ENCODE results near the gene EYS. TPM values are rescaled to one million over a fixed set of nuclear protein-coding genes. Genes with fewer than 3 reads are reported as not detected.

The EYS gene
- polyA plus RNA-seq, 1 of the 3 experiments (the other 2 are of a cell fraction): 0.05 TPM

GRCh38 chr6:63673692-63674091, 2033.3 kb downstream of the EYS start:
- Histone ChIP-seq H3K27ac (ENCODE audit: low read depth in 2 of 2, low read length in 1 of 2) (no peak overlapping the region), H3K4me2 (no peak overlapping the region), H2AFZ (ENCODE audit: low read depth) (no peak overlapping the region), H3K9me3 (no peaks in the 10 kb centered on the region), H3K4me3 (ENCODE audit: low read depth in 2 of 2, low read length in 1 of 2) (no peak overlapping the region), H3K27me3 (ENCODE audit: insufficient read depth) (no peaks in the 10 kb centered on the region), H4K20me1 (ENCODE audit: insufficient read depth) (peaks cover 45% of the 10 kb centered on the region), H3K9me2 (no peaks in the 10 kb centered on the region), H3K4me1 (ENCODE audit: control insufficient read depth in 1 of 2, insufficient read depth in 2 of 2, low read depth in 1 of 2, low read length in 1 of 2) (peaks cover 0 to 5% of the 10 kb centered on the region in 2 experiments; a peak in 1 of 4 replicates), H3K36me3 (replicated peaks in 1 of 2; ENCODE audit: control insufficient read depth in 1 of 2, insufficient read depth in 2 of 2, low read length in 1 of 2) (peaks cover 10 to 26% of the 10 kb centered on the region in 2 experiments), H3K9ac (no peak overlapping the region), H3K79me2 (ENCODE audit: insufficient read depth) (peaks cover 65% of the 10 kb centered on the region), H3F3A (replicated peaks; ENCODE audit: insufficient read depth) (peaks cover 3% of the 10 kb centered on the region)
- CTCF ChIA-PET: interaction anchor here (1.0 to 2.0 kb wide), 2 partner anchors 10 to 129 kb away, joined by 3 to 9 read pairs; no protein-coding TSS in a partner anchor
- no peak for DNase-seq
- 96% methylated on average over 2 of the region's 2 CpGs for WGBS (ENCODE audit: low lambda C conversion rate)
- POLR2A ChIA-PET: no interaction called here
- TF ChIP-seq RFX5 (IDR thresholded peaks at IDR 0.05; ENCODE audit: low read length) (no peak), TEAD4 (IDR thresholded peaks at IDR 0.05; ENCODE audit: borderline replicate concordance, insufficient read depth) (no peak)

DNA sequence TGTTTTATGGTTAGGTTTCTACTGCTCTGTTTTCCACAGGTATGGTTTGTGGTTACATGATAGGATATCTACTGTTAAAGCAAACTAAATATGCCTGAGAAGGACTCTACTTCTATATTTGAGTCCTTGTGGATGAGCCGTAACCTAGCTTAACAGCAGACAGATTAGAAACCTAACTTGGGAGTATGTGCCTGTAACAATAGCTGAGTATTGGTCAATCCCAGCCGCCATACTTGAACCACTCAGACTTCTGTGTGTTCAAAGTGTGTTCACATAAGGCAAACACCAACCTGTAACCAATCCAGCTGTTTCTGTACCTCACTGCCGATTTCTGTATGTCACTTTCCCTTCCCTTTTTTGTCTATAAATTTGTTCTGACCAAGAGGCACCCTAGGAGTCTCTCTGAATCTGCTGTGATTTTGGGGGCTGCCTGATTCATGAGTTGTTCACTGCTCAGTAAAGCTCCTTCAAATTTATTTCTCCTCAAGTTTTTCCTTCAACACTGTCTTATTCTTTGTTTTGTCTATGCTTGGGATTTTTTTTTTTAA, 2034.4 kb downstream of the EYS start:
- no peaks in the 10 kb centered on the region for H3K9me3 ChIP-seq
- DNase-seq: no peak
- CTCF ChIA-PET: interaction anchor here (0.7 to 2.0 kb wide), 3 partner anchors 11 to 130 kb away, joined by 3 to 9 read pairs (median 3); no protein-coding TSS in a partner anchor
- H3K4me3 ChIP-seq (ENCODE audit: low read depth in 2 of 2, low read length in 1 of 2): no peak overlapping the region
- H3K4me1 ChIP-seq (ENCODE audit: control insufficient read depth in 1 of 2, insufficient read depth in 2 of 2, low read depth in 1 of 2, low read length in 1 of 2): peaks cover 0 to 5% of the 10 kb centered on the region in 2 experiments; a peak in 1 of 4 replicates
- peaks cover 67% of the 10 kb centered on the region for H3K79me2 ChIP-seq (ENCODE audit: insufficient read depth)
- H3K9ac ChIP-seq: no peak overlapping the region
- H4K20me1 ChIP-seq (ENCODE audit: insufficient read depth): peaks cover 46% of the 10 kb centered on the region
- TF ChIP-seq REST (IDR thresholded peaks at IDR 0.05; ENCODE audit: low read depth, low read length): no peak
- TF ChIP-seq, protein P1, sequence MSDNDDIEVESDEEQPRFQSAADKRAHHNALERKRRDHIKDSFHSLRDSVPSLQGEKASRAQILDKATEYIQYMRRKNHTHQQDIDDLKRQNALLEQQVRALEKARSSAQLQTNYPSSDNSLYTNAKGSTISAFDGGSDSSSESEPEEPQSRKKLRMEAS (IDR thresholded peaks at IDR 0.05; ENCODE audit: low read depth): no peak
- TF ChIP-seq FOSL2 (IDR thresholded peaks at IDR 0.05; ENCODE audit: borderline replicate concordance, low read depth): no peak
- TF ChIP-seq SIN3A (IDR thresholded peaks at IDR 0.05; ENCODE audit: borderline replicate concordance, low read depth, low read length): no peak
- TF ChIP-seq CHD2 (IDR thresholded peaks at IDR 0.05; ENCODE audit: low read length, partially characterized antibody): no peak
- no peak for TF ChIP-seq RXRA (IDR thresholded peaks at IDR 0.05; ENCODE audit: borderline replicate concordance, low read depth)
- no peak for TF ChIP-seq FOXJ3 (CRISPR knock-in tag; IDR thresholded peaks at IDR 0.05)
- TF ChIP-seq GABPA (IDR thresholded peaks at IDR 0.05; ENCODE audit: low read depth): no peak
- TF ChIP-seq RFX5 (IDR thresholded peaks at IDR 0.05; ENCODE audit: low read length): no peak
- no peak for TF ChIP-seq YY1 (IDR thresholded peaks at IDR 0.05; ENCODE audit: low read depth)
- H3K27me3 ChIP-seq (ENCODE audit: insufficient read depth): no peaks in the 10 kb centered on the region
- H3K36me3 ChIP-seq (replicated peaks in 1 of 2; ENCODE audit: control insufficient read depth in 1 of 2, insufficient read depth in 2 of 2, low read length in 1 of 2): peaks cover 10 to 27% of the 10 kb centered on the region in 2 experiments
- WGBS (ENCODE audit: low lambda C conversion rate): 93% methylated on average over 3 of the region's 3 CpGs
- H2AFZ ChIP-seq (ENCODE audit: low read depth): no peak overlapping the region
- POLR2A ChIA-PET: no interaction called here
- no peak overlapping the region for H3K27ac ChIP-seq (ENCODE audit: low read depth in 2 of 2, low read length in 1 of 2)
- H3F3A ChIP-seq (replicated peaks; ENCODE audit: insufficient read depth): peaks cover 3% of the 10 kb centered on the region
- H3K4me2 ChIP-seq: no peak overlapping the region
- H3K9me2 ChIP-seq: no peaks in the 10 kb centered on the region

Data from SK-N-SH (cell line).